Measurements from ENCODE around the gene TBC1D1. TPM values are rescaled to one million over a fixed set of nuclear protein-coding genes. Genes with fewer than 3 reads are reported as not detected.

TBC1D1 gene
- total RNA-seq, 1 experiment from 2014 or later, result 89.0 TPM

DNA sequence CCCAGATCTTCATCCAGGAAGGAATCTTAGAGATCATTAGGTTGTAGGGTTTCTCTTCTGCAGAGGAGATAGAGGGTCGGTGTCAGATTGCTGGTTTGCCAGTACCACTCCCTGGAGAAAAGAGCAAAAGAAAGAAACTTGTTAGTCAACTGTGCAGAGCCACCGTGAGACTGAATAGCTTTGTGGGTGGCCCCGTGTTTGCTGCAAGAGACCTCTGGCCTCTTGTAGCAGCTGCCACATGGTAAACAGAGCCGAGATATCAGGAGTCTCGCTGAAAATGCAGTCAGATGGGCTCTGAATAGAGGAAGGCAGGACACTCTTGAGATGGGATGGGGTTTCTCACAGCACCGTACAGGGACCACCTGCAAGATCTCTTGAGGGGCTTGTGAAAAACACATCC is 219.0 kb downstream of the TBC1D1 start:
- TF ChIP-seq EZH2 (IDR thresholded peaks at IDR 0.05; ENCODE audit: low read length, unreplicated experiment) (no peak), EZH2phosphoT487 (IDR thresholded peaks at IDR 0.05; ENCODE audit: borderline replicate concordance, low read length) (no peak)
- TF ChIP-seq, protein P1, sequence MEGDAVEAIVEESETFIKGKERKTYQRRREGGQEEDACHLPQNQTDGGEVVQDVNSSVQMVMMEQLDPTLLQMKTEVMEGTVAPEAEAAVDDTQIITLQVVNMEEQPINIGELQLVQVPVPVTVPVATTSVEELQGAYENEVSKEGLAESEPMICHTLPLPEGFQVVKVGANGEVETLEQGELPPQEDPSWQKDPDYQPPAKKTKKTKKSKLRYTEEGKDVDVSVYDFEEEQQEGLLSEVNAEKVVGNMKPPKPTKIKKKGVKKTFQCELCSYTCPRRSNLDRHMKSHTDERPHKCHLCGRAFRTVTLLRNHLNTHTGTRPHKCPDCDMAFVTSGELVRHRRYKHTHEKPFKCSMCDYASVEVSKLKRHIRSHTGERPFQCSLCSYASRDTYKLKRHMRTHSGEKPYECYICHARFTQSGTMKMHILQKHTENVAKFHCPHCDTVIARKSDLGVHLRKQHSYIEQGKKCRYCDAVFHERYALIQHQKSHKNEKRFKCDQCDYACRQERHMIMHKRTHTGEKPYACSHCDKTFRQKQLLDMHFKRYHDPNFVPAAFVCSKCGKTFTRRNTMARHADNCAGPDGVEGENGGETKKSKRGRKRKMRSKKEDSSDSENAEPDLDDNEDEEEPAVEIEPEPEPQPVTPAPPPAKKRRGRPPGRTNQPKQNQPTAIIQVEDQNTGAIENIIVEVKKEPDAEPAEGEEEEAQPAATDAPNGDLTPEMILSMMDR (conservative IDR thresholded peaks at IDR 0.05; ENCODE audit: low read depth, low read length), result no peak
- CTCF ChIA-PET, result no interaction called here
- no TSS peak for BruUV-seq (replicated peaks)
- Histone ChIP-seq H3K4me1 (ENCODE audit: insufficient read depth, low read length) (no peaks in the 10 kb centered on the region), H3K79me2 (ENCODE audit: low read length) (no peaks in the 10 kb centered on the region), H3K27ac (ENCODE audit: low read length) (no peak overlapping the region), H3K36me3 (ENCODE audit: low read depth, low read length) (no peaks in the 10 kb centered on the region), H3K9ac (ENCODE audit: low read length) (no peak overlapping the region), H2AFZ (ENCODE audit: low read length) (no peak overlapping the region), H3K27me3 (ENCODE audit: low read length) (no peaks in the 10 kb centered on the region), H3K9me2 (replicated peaks; ENCODE audit: low read length) (no peaks in the 10 kb centered on the region), H3F3A (ENCODE audit: low read length, unreplicated experiment) (no peaks in the 10 kb centered on the region), H3K4me2 (ENCODE audit: low read length) (no peak overlapping the region), H3K4me3 (ENCODE audit: low read length) (no peak overlapping the region), H4K20me1 (ENCODE audit: low read length) (no peaks in the 10 kb centered on the region), H3K9me3 (ENCODE audit: low read length) (no peaks in the 10 kb centered on the region)
- ATAC-seq, result no peak
- no peak for DNase-seq
- POLR2A ChIA-PET (ENCODE audit: unreplicated experiment), result no interaction called here
- intact Hi-C loops (cut with micrococcal nuclease), result no loop called here

DNA sequence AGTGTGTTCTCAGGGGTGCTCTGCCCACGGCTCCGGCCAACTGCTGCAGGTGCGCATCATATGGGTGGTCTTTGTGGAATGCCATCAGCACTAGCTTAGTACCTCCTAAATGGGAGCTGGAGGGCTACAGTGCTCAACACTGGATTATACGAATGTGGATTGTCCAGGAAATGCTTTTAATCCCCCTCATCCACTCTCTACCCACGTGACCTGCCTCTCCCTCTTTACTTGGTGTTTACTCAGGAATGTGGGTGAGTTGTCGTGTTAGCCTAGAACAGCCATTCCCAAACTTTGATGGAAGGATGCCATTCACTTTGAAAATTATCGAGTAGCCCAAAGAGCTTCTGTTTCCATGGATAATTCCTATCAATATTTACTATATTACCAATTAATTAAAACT is 220.1 kb downstream of the TBC1D1 start:
- POLR2A ChIA-PET (ENCODE audit: unreplicated experiment), result interaction anchor here (0.6 kb wide), 1 partner anchor 869 kb away, joined by 3 read pairs; no protein-coding TSS in a partner anchor
- TF ChIP-seq EZH2 (IDR thresholded peaks at IDR 0.05; ENCODE audit: low read length, unreplicated experiment) (no peak), EZH2phosphoT487 (IDR thresholded peaks at IDR 0.05; ENCODE audit: borderline replicate concordance, low read length) (no peak)
- TF ChIP-seq, protein P1 (conservative IDR thresholded peaks at IDR 0.05; ENCODE audit: low read depth, low read length), result no peak
- DNase-seq, result no peak
- Histone ChIP-seq H3K4me1 (ENCODE audit: insufficient read depth, low read length) (no peaks in the 10 kb centered on the region), H3K79me2 (ENCODE audit: low read length) (no peaks in the 10 kb centered on the region), H2AFZ (ENCODE audit: low read length) (no peak overlapping the region), H3K9ac (ENCODE audit: low read length) (no peak overlapping the region), H3K4me2 (ENCODE audit: low read length) (no peak overlapping the region), H3F3A (ENCODE audit: low read length, unreplicated experiment) (no peaks in the 10 kb centered on the region), H3K27me3 (ENCODE audit: low read length) (no peaks in the 10 kb centered on the region), H3K9me2 (replicated peaks; ENCODE audit: low read length) (no peaks in the 10 kb centered on the region), H3K4me3 (ENCODE audit: low read length) (no peak overlapping the region), H3K36me3 (ENCODE audit: low read depth, low read length) (no peaks in the 10 kb centered on the region), H4K20me1 (ENCODE audit: low read length) (no peaks in the 10 kb centered on the region), H3K27ac (ENCODE audit: low read length) (no peak overlapping the region), H3K9me3 (ENCODE audit: low read length) (no peaks in the 10 kb centered on the region)
- BruUV-seq (replicated peaks), result no TSS peak
- intact Hi-C loops (cut with micrococcal nuclease), result no loop called here
- CTCF ChIA-PET, result no interaction called here
- ATAC-seq, result no peak

DNA sequence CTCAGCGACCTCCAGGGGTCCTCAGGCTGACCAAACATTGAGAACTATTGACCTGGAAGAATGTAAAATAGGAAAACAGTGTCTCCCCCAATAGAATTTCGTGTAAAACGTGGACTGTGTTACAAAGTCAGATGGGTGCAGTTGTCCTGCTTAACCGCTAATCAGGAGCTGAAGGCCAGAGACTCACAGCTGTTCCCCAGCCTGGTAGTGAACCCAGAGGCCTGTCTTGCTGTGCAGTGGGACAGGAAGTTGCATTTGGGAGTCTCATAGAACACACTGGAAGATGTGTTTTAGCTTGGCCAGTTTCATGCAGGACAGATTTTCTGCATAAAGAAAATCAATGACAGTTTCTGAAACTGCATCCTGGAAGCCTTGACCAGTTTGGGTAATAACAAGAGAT is 220.8 kb downstream of the TBC1D1 start:
- CTCF ChIA-PET, result no interaction called here
- POLR2A ChIA-PET (ENCODE audit: unreplicated experiment), result interaction anchor here (0.6 kb wide), 1 partner anchor 868 kb away, joined by 3 read pairs; no protein-coding TSS in a partner anchor
- no peak for ATAC-seq

More for the DNA sequence above, 220.8 kb downstream of the TBC1D1 start:
- H3K36me3 ChIP-seq (ENCODE audit: low read depth, low read length), result no peaks in the 10 kb centered on the region
- H3K4me1 ChIP-seq (ENCODE audit: insufficient read depth, low read length), result no peaks in the 10 kb centered on the region
- H3F3A ChIP-seq (ENCODE audit: low read length, unreplicated experiment), result no peaks in the 10 kb centered on the region
- H2AFZ ChIP-seq (ENCODE audit: low read length), result no peak overlapping the region
- no TSS peak for BruUV-seq (replicated peaks)
- intact Hi-C loops (cut with micrococcal nuclease), result no loop called here
- H3K4me2 ChIP-seq (ENCODE audit: low read length), result no peak overlapping the region
- H3K27me3 ChIP-seq (ENCODE audit: low read length), result no peaks in the 10 kb centered on the region
- no peak overlapping the region for H3K4me3 ChIP-seq (ENCODE audit: low read length)
- no peaks in the 10 kb centered on the region for H3K9me2 ChIP-seq (replicated peaks; ENCODE audit: low read length)
- no peaks in the 10 kb centered on the region for H3K9me3 ChIP-seq (ENCODE audit: low read length)
- H3K27ac ChIP-seq (ENCODE audit: low read length), result no peak overlapping the region
- H4K20me1 ChIP-seq (ENCODE audit: low read length), result no peaks in the 10 kb centered on the region
- DNase-seq, result no peak
- H3K9ac ChIP-seq (ENCODE audit: low read length), result no peak overlapping the region
- TF ChIP-seq EZH2phosphoT487 (IDR thresholded peaks at IDR 0.05; ENCODE audit: borderline replicate concordance, low read length) (no peak), EZH2 (IDR thresholded peaks at IDR 0.05; ENCODE audit: low read length, unreplicated experiment) (no peak)
- TF ChIP-seq, protein P1 (conservative IDR thresholded peaks at IDR 0.05; ENCODE audit: low read depth, low read length), result no peak
- H3K79me2 ChIP-seq (ENCODE audit: low read length), result no peaks in the 10 kb centered on the region

Data from PC-3 (cell line).